ENCODE results near the gene PKNOX2. TPM values are rescaled to one million over a fixed set of nuclear protein-coding genes. Genes with fewer than 3 reads are reported as not detected.
A peak's percentile ranks its signal among the peaks of the same experiment; 100 is the strongest.

The PKNOX2 gene
- total and polyA plus RNA-seq, 7 donors: 0.23 to 4.7 (median 1.4) TPM

DNA sequence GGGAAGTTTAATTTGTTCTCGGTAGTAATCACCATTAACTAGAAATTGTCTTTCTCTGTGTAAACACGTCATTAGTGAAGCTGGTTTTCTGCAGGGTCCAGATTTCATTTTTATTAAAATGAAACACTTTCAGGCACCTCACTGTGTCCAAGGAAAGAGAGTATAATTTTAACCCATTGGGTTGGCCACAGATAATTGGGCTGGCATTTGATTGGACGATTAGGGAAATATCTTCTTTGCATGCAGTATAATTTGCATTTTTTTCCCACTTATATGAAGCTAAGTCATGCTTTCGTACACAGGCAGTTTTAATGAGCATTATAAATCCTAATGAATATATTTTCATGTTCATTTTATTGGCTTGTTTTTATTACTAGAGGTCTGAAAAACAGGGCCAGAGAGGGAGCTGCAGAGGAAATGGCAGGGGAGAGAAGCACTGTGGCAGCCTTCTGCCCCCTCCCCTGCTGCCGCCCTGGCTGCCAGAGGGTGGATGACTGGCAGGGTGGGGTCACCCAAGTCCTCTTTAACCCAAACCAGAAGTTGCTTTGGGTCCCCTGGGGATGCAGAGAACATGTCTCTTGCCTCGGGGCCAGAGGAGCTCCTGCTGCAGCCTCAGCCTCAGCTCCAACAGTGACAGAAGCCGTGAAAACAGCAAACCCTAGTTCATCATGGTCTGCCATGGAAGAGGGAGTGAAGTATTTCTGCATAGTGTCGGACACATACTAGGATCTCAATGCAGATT is 93.9 kb downstream of the PKNOX2 start:
- Histone ChIP-seq H3K36me3 (no peaks in the 10 kb centered on the region), H3K27ac (no peak overlapping the region), H3K4me1 (peaks cover 0 to 26% (median 2%) of the 10 kb centered on the region in 4 donors), H3K27me3 (peaks cover 0 to 8% (median 3%) of the 10 kb centered on the region in 3 donors), H3K4me3 (no peak overlapping the region), H3K9me3 (no peaks in the 10 kb centered on the region)
- TF ChIP-seq POLR2A (IDR thresholded peaks at IDR 0.05): no peak
- TF ChIP-seq EP300 (IDR thresholded peaks at IDR 0.05): no peak
- no peak for TF ChIP-seq POLR2AphosphoS5 (IDR thresholded peaks at IDR 0.05)
- no peak for TF ChIP-seq CTCF (IDR thresholded peaks at IDR 0.05)
- intact Hi-C loops (cut with DNase I): no loop called here
- DNase-seq: no peak
- 71 to 80% methylated on average over 8 of the region's 8 CpGs for WGBS, 2 donors

- no peaks in the 10 kb centered on the region for H3K36me3 ChIP-seq
- 85 to 86% methylated on average over 4 of the region's 4 CpGs for WGBS, 2 donors
- no peak overlapping the region for H3K4me3 ChIP-seq
- H3K4me1 ChIP-seq: peaks cover 0 to 30% (median 5%) of the 10 kb centered on the region in 4 donors
- intact Hi-C loops (cut with DNase I): no loop called here
- peaks cover 0 to 9% (median 5%) of the 10 kb centered on the region in 3 donors for H3K27me3 ChIP-seq
- H3K9me3 ChIP-seq: no peaks in the 10 kb centered on the region
- no peak for DNase-seq
- TF ChIP-seq POLR2A (IDR thresholded peaks at IDR 0.05) (no peak), CTCF (IDR thresholded peaks at IDR 0.05) (no peak), EP300 (IDR thresholded peaks at IDR 0.05) (no peak), POLR2AphosphoS5 (IDR thresholded peaks at IDR 0.05) (no peak)
- peak overlapping the region in 2 of 4 donors; percentile 35 to 61 for H3K27ac ChIP-seq
These were observed 97.0 kb downstream of the PKNOX2 start for GRCh38 chr11:125261588-125261987.

DNA sequence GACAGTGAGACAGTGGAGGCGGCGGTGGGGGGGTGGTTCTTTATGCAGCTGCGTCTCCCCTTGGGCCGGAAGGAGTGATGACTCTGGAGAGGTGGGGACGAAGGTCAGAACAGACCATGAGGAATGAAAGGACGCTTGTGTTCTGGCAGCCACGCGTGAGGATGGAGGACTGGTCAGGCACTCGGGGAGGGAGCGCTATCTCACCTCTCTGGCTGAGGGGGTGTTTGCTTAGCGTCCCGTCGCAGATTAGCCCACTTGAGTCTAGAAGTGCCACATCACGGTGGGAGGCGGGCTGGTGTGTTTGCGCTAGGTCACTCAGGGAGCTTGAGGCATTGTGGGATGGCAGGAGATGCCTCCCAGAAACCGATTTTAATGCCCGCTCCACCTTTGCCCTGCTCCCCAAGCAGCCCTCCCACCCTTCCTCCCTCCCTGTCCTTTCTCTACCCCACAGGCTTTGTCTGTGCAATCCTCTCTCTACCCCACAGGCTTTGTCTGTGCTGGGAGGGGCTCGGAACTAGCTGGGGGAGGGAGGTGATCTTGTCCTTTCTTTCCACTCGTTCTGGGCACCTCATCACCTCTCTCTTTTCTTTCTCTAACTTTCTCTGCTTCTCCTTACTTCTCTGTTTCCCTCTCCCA is 97.8 kb downstream of the PKNOX2 start:
- H3K27ac ChIP-seq: peak overlapping the region in 3 of 4 donors; percentile 35 to 61 (median 50)
- intact Hi-C loops (cut with DNase I): no loop called here
- no peak for DNase-seq
- no peaks in the 10 kb centered on the region for H3K36me3 ChIP-seq
- H3K9me3 ChIP-seq: no peaks in the 10 kb centered on the region
- H3K27me3 ChIP-seq: peaks cover 0 to 9% (median 5%) of the 10 kb centered on the region in 3 donors
- WGBS, 2 donors: 24 to 41% methylated on average over 20 of the region's 20 CpGs
- no peak overlapping the region for H3K4me3 ChIP-seq
- TF ChIP-seq CTCF (IDR thresholded peaks at IDR 0.05) (no peak), POLR2AphosphoS5 (IDR thresholded peaks at IDR 0.05) (no peak), EP300 (IDR thresholded peaks at IDR 0.05) (no peak), POLR2A (IDR thresholded peaks at IDR 0.05) (no peak)
- peaks cover 0 to 30% (median 5%) of the 10 kb centered on the region in 4 donors for H3K4me1 ChIP-seq

GRCh38 chr11:125262830-125263218 is 98.3 kb downstream of the PKNOX2 start:
- no peak for DNase-seq
- TF ChIP-seq POLR2A (IDR thresholded peaks at IDR 0.05) (no peak), CTCF (IDR thresholded peaks at IDR 0.05) (no peak), POLR2AphosphoS5 (IDR thresholded peaks at IDR 0.05) (no peak), EP300 (IDR thresholded peaks at IDR 0.05) (no peak)
- Histone ChIP-seq H3K9me3 (no peaks in the 10 kb centered on the region), H3K36me3 (no peaks in the 10 kb centered on the region), H3K27ac (peak overlapping the region in 3 of 4 donors; percentile 35 to 61 (median 50)), H3K4me3 (no peak overlapping the region), H3K27me3 (peaks cover 0 to 9% (median 5%) of the 10 kb centered on the region in 3 donors), H3K4me1 (peaks cover 0 to 30% (median 5%) of the 10 kb centered on the region in 4 donors)
- WGBS, 2 donors: 14 to 32% methylated on average over 10 of the region's 10 CpGs
- intact Hi-C loops (cut with DNase I): no loop called here

Measured in sigmoid colon (tissue), 7 donors.